ENCODE results near the gene FANCE.

The FANCE gene

GRCh38 chr6:35508027-35508426 lies 55.9 kb downstream of the FANCE start:
- Histone ChIP-seq H3K4me3 (ENCODE audit: low read depth, low read length) (no peak overlapping the region), H3K9me3 (no peaks in the 10 kb centered on the region), H3K4me1 (no peaks in the 10 kb centered on the region), H3K36me3 (no peaks in the 10 kb centered on the region), H3K27me3 (no peaks in the 10 kb centered on the region)
- TF ChIP-seq, protein P1, sequence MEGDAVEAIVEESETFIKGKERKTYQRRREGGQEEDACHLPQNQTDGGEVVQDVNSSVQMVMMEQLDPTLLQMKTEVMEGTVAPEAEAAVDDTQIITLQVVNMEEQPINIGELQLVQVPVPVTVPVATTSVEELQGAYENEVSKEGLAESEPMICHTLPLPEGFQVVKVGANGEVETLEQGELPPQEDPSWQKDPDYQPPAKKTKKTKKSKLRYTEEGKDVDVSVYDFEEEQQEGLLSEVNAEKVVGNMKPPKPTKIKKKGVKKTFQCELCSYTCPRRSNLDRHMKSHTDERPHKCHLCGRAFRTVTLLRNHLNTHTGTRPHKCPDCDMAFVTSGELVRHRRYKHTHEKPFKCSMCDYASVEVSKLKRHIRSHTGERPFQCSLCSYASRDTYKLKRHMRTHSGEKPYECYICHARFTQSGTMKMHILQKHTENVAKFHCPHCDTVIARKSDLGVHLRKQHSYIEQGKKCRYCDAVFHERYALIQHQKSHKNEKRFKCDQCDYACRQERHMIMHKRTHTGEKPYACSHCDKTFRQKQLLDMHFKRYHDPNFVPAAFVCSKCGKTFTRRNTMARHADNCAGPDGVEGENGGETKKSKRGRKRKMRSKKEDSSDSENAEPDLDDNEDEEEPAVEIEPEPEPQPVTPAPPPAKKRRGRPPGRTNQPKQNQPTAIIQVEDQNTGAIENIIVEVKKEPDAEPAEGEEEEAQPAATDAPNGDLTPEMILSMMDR (IDR thresholded peaks at IDR 0.05; ENCODE audit: low read depth, low read length) = no peak
- no peak for DNase-seq

- H3K9me3 ChIP-seq = no peaks in the 10 kb centered on the region
- TF ChIP-seq, protein P1 (IDR thresholded peaks at IDR 0.05; ENCODE audit: low read depth, low read length) = no peak
- H3K27me3 ChIP-seq = no peaks in the 10 kb centered on the region
- no peaks in the 10 kb centered on the region for H3K36me3 ChIP-seq
- no peak for DNase-seq
- H3K4me3 ChIP-seq (ENCODE audit: low read depth, low read length) = no peak overlapping the region
- no peaks in the 10 kb centered on the region for H3K4me1 ChIP-seq
Observed at GRCh38 chr6:35508542-35508941, 56.4 kb downstream of the FANCE start.

- Histone ChIP-seq H3K27me3 (no peaks in the 10 kb centered on the region), H3K4me1 (no peaks in the 10 kb centered on the region), H3K9me3 (no peaks in the 10 kb centered on the region), H3K36me3 (no peaks in the 10 kb centered on the region), H3K4me3 (ENCODE audit: low read depth, low read length) (no peak overlapping the region)
- TF ChIP-seq, protein P1 (IDR thresholded peaks at IDR 0.05; ENCODE audit: low read depth, low read length) = no peak
- no peak for DNase-seq
Observed at GRCh38 chr6:35510916-35511561, 58.9 kb downstream of the FANCE start.

DNA sequence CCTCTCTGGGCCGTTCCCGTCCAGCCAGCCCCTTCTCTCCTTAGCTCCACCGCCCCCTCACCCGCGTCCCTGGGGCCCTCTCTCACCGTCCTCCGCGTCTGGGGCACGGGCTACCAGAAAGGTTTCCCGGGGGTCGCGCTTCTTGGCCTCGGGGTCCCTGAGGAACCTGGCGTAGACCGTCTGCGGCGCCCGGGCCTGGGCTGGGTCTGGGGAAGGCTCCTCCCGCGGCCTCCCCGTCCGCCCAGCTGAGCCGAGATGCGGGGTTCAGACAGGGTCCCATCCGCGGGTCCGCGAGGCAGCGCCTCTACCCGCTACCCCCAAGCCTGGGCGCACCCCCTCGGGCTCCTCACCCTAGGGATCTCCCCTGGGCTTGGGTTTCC lies 59.4 kb downstream of the FANCE start:
- Histone ChIP-seq H3K4me1 (no peaks in the 10 kb centered on the region), H3K27me3 (no peaks in the 10 kb centered on the region), H3K36me3 (no peaks in the 10 kb centered on the region), H3K4me3 (ENCODE audit: low read depth, low read length) (no peak overlapping the region), H3K9me3 (no peaks in the 10 kb centered on the region)
- DNase-seq = no peak
- TF ChIP-seq, protein P1 (IDR thresholded peaks at IDR 0.05; ENCODE audit: low read depth, low read length) = no peak

DNA sequence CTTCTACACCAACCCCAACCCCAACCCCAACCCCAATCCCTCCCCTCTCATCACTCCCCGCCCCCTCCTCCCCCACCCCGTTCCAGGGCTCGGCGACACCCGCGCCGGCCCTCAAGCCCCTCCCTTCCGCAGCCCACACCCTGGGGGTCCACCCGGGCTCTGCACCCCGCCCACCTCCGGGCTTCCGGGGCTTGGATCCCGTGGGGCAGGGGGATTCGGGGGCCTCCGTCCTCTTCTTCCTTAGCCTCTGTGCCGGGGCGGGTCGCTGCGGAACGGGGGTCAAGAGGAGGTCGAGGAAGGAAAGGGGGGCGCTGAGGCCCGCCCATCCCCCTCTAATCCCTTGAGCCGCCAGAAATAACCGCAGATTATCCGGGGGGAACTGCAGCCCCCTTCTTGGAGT lies 59.9 kb downstream of the FANCE start:
- Histone ChIP-seq H3K36me3 (no peaks in the 10 kb centered on the region), H3K27me3 (no peaks in the 10 kb centered on the region), H3K9me3 (no peaks in the 10 kb centered on the region), H3K4me1 (no peaks in the 10 kb centered on the region), H3K4me3 (ENCODE audit: low read depth, low read length) (no peak overlapping the region)
- DNase-seq = no peak
- TF ChIP-seq, protein P1 (IDR thresholded peaks at IDR 0.05; ENCODE audit: low read depth, low read length) = no peak

DNA sequence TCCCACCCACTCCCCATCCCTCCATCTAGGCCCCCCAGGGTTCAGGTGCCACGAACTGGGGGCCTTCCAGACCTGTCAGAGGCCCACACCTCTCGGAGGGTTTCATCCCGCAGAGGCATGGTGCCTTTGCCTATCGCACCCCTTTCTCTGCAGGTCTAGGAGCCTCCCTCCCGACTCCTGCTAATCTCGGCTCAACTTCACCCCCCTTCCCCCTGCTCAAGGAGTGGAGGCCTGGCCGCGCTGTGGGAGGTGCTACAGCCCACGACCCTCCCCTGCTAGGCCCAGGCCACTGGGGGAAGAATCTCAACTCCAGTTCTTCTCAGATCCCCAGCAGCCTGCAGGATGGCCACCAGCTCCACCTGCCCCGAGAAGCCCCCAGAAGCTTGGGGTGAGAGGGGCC lies 60.6 kb downstream of the FANCE start, which contains the start of gene TULP1:
TSS of gene TULP1 (minus strand) at position 157 of the 400 bp plus-strand sequence. CDS start at position 119, 38 bp downstream.
- H3K4me3 ChIP-seq (ENCODE audit: low read depth, low read length) = no peak within 1 kb of the TSS

More for the DNA sequence above, 60.6 kb downstream of the FANCE start, which contains the start of gene TULP1:
- H3K4me1 ChIP-seq = no peaks in the 10 kb centered on the region
- no peaks in the 10 kb centered on the region for H3K9me3 ChIP-seq
- TF ChIP-seq, protein P1 (IDR thresholded peaks at IDR 0.05; ENCODE audit: low read depth, low read length) = no peak
- no peaks in the 10 kb centered on the region for H3K36me3 ChIP-seq
- DNase-seq = no peak
- H3K27me3 ChIP-seq = no peaks in the 10 kb centered on the region
